GM10847 (cell line): ENCODE results near the gene CD3G.

Experiments
- POLR2A ChIP-seq: IDR thresholded peaks from 2 replicates; pipeline ENCODE4 v1.6.1; 2011; ENCODE audit not compliant: insufficient read length; ENCODE audit errors: extremely low read depth

CD3G gene

GRCh38 chr11:118318581-118319336 is 25.4 kb upstream of the CD3G start:
- no peak for TF ChIP-seq POLR2A

- no peak for TF ChIP-seq POLR2A
Observed at GRCh38 chr11:118319337-118319707, 24.8 kb upstream of the CD3G start.

GRCh38 chr11:118320515-118320914 is 23.6 kb upstream of the CD3G start:
- no peak for TF ChIP-seq POLR2A

GRCh38 chr11:118321386-118322082 is 22.6 kb upstream of the CD3G start:
- no peak for TF ChIP-seq POLR2A

- no peak for TF ChIP-seq POLR2A
Observed at GRCh38 chr11:118322721-118323120, 21.4 kb upstream of the CD3G start.

- no peak for TF ChIP-seq POLR2A
Observed at GRCh38 chr11:118325283-118325682, 18.9 kb upstream of the CD3G start.

GRCh38 chr11:118328745-118329144 is 15.4 kb upstream of the CD3G start:
- no peak for TF ChIP-seq POLR2A

- TF ChIP-seq POLR2A, result no peak
Observed at GRCh38 chr11:118334745-118335144, 9.4 kb upstream of the CD3G start.

GRCh38 chr11:118338637-118339061 is 5.5 kb upstream of the CD3G start:
- TF ChIP-seq POLR2A, result no peak

- no peak for TF ChIP-seq POLR2A
Observed at GRCh38 chr11:118339281-118339961, 4.7 kb upstream of the CD3G start.

GRCh38 chr11:118340449-118340848 is 3.7 kb upstream of the CD3G start:
- no peak for TF ChIP-seq POLR2A

- no peak for TF ChIP-seq POLR2A
Observed at GRCh38 chr11:118341261-118341660, 2.9 kb upstream of the CD3G start.

- no peak for TF ChIP-seq POLR2A
Observed at GRCh38 chr11:118341815-118342489, 2.2 kb upstream of the CD3G start.

GRCh38 chr11:118342503-118343161 is 1.5 kb upstream of the CD3G start, which contains the start of gene CD3D:
Gene CD3D (minus strand): TSS chr11:118342705. CDS start chr11:118342607, 98 bp downstream.
- TF ChIP-seq POLR2A, result no peak

GRCh38 chr11:118343248-118343647 is 896 bp upstream of the CD3G start:
- TF ChIP-seq POLR2A, result no peak
